ENCODE data around the gene FADS3. TPM values are rescaled to one million over a fixed set of nuclear protein-coding genes. Genes with fewer than 3 reads are reported as not detected.
A peak's percentile ranks its signal among the peaks of the same experiment; 100 is the strongest.

The FADS3 gene
- total RNA-seq, 1 experiment from 2014 or later, result 65.1 TPM

DNA sequence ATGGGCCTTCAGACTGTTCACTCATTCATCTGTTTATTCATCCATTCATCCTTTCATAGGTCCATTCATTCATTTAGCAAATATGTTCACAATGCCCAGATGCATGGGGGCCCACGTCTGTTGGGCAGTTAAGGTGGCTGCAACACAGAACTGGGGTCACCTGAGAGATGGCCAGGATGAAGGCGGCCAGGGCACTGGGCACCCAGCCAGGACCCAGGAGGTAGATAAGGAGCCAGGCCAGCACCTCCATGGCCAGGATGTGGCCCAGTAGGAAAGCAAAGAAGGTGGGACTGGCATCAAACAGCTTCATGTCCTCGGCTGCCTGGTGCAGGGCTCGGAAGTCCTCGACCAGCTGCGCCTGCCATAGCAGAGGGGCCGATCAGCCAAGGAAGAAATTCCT is 12.2 kb downstream of the FADS3 start:
- DNase-seq (ENCODE audit: low read depth), result no peak

DNA sequence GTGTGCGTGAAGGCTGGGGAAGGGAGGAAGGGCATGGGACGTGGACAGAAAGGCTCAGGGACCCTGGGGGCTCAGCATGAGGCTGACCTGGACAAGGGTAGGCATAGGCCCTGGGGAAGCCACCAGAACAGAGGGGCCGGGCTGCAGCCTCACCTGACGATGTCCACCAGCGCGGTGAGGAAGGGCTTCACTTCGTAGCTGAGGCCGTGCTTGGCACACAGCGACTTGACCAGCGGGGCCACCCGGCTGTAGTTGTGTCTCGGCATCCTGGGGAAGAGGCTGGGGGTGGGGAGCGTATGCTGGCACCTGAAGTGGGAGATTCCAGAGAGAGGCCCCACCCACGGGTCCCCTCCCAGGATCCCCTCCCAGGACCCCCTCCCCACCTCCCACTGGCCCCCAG is 15.6 kb downstream of the FADS3 start:
- DNase-seq (ENCODE audit: low read depth), result no peak

DNA sequence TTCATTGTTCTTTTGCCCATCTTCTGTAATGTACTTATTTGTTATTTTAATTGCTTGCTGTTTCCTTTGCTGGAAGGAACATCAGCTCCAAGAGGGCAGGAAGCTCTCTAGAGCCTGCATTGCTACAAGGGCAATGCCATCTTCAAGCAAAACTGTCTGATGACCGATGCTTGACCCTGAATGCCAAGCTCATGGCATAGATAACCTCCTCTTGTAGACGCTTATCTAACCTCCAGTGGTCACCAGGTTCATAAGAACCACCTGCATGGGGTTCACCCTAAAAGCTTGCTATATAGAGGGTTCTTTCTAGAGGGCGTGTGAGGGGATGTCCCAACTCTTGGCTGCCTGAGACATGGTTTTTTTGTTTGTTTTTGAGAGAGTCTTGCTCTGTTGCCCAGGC is 16.5 kb downstream of the FADS3 start:
- no peak for DNase-seq (ENCODE audit: low read depth)

DNA sequence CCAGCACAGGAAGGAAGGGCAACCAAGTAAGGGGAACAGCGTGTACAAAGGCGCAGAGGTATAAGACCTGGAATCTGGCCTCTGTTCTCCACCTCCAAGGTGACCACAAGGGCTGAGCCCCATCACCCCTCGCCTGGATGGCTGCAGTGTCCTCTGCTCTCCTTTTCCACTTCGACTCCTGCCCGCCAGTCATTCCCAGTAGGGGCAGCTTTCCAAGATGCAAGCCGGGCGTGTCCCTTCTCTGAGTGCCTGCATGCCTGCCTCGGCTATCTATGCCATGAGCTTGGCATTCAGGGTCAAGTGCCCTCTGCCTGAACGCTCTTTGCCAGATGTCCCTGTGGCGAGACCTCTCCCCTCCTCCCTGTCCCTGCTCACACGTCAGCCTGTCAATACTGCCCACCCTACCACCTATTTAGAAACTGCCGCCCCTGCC is 17.0 kb downstream of the FADS3 start:
- DNase-seq (ENCODE audit: low read depth), result no peak

DNA sequence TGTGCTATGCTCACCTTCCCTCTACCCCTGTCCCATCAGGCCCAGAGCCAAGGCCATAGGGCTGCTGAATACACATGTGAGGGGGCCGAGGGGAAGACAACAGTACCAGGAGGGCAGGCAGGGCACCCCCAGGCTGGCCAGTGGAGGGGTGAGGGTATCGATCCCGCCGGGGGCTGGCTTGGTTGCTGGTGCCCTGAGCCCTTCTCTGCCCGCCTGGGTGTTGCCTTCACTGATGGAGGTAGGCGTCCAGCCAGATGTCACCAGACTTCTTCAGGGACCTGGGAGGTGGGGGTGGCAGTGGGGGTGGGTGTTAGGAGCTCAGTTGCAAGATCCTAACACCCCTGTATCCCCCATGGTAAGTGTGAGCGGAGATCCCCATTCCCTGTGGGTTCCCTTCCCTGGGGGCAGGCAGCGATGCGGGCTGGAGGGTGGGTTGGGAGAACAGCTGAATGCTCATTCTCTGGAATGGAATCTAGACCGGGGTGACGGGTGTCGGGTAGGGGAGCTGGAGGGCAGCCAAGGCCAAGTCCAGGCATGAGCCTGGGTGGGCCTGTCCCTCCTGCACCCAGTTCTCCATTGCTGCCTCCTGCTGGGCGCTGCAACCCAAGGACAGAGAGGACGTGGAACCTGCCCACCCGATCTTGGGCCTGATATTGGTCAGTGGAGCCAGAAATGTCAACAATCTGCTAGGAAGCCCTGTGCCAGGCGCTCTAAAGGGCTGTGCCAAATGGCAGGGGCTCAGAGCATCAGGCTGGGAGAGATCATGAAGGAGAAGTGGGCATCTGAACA is 17.6 kb downstream of the FADS3 start:
- DNase-seq (ENCODE audit: low read depth), result no peak

DNA sequence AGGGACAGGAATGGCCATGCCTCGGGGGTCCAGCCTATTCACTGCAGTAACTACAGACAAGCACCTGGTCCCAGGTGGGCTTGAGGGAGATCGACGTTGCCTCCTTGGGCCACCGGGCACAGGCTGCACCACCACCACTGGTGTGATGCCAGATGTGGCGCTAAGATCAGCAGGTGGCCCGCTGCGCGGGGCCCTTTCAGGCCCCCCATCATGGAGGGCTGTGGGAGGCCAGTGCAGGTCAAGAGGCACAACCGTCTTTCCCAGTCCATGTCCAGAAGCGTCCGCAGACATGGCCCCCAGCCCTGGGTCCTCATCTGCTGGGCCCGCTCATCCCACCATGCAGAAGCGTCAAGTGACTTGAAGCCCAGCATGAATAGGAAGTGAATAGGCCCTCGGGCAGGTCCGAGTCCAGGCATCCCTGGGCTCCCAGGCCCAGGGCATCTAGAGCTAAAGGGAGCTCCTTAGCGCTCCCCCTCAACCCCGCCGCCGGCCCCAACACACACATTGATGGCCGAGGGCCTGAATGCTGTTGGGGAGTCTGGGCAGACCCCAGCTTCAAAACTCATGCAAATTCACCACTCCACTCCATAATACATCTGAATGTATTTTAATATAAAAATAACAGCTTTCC is 18.3 kb downstream of the FADS3 start:
- no peak for DNase-seq (ENCODE audit: low read depth)

DNA sequence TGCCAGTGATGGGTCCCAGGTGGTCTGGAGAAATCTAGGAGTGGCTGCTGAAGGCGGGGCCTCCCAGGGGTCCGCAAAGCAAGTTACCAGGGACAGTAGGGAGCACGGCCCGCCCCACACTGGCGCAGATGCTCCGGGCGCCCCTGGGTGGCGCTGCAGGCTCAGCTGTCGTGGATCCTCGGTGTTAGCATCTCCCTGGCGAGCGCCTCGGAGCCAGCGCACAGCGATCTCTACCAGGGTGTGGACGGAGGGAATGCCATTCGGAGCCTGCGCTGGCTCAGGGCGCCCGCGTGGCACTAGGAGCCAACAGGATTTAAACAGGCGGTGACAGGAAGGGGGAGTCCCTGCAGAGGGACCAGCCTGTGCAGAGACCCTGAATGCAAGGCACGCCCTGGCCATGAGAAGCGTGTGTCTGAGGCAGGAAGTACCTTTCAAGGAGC is 20.2 kb downstream of the FADS3 start:
- peak; percentile 75 for DNase-seq (ENCODE audit: low read depth)

DNA sequence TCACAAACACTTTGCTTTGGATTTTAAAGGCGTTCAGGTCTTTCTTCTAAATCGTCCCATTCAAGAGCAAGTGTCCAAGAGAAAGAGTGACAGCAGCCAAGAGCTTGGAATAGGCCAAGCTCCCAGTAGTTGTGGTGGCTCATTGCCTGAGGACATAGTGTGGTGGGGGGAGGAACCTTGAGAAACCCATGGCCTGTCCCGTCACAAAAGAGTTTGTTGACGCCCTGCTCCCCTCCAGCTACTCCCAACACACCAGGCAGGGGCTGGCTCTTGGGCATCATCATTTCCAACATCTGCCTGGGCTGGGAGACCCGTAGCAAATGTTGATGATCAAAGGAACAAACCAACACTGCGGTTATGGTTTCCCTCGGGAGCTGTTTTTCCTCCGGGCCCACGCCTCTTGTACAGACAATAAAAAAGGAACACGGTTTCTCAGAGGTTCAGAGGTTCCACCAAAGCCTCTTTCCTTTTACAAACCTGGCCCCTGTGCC is 20.8 kb downstream of the FADS3 start:
- peak; percentile 67 for DNase-seq (ENCODE audit: low read depth)

DNA sequence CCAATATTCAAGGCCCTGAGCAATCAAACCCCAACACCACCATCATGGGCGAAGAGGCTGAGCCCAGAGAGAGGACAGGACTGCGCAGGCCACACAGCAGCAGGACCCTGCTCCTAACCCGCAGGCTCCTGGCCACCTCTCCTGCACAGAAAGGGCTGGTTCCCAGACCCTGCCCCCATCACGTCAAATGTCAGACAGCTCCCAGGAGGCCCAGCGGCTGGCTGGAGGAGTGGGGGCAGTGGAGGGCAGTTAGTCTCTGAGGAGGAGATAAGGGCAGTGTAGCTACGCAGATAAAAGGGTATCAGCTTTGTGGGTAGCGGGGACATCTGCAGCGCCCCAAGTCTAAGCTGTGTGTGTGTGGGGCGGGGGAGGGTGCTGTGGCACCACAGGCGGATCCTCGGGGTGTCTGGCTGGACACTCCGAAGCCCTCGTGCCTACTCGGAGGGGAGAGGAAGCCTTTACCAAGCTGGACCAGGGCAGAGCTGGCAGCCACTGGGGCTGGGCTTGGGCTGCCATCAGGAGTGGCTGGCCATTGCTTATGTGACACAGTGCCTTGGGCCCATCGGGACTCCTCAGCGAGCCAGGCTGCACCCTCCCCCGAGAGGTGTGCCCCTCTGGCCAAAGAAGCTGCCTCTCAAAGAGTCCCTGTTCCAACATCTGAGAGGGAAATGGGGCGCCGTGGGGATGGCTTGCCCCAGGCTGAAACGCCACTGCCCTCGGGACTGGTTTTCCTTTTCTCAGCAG is 21.5 kb downstream of the FADS3 start:
- no peak for DNase-seq (ENCODE audit: low read depth)

DNA sequence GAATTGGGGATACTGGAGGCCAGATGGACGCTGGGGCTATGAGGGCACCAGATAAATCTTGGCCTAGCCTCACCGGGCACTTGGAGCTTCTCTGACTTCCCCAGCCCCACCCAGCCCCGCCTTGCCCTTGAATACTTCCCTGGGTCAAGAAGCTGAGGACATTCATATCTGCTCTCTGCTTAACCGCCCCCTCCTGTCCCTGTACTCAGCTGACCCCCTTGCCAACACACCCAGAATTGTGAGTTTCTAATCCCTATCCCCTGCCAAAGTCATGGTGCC is 22.0 kb downstream of the FADS3 start:
- DNase-seq (ENCODE audit: low read depth), result no peak

DNA sequence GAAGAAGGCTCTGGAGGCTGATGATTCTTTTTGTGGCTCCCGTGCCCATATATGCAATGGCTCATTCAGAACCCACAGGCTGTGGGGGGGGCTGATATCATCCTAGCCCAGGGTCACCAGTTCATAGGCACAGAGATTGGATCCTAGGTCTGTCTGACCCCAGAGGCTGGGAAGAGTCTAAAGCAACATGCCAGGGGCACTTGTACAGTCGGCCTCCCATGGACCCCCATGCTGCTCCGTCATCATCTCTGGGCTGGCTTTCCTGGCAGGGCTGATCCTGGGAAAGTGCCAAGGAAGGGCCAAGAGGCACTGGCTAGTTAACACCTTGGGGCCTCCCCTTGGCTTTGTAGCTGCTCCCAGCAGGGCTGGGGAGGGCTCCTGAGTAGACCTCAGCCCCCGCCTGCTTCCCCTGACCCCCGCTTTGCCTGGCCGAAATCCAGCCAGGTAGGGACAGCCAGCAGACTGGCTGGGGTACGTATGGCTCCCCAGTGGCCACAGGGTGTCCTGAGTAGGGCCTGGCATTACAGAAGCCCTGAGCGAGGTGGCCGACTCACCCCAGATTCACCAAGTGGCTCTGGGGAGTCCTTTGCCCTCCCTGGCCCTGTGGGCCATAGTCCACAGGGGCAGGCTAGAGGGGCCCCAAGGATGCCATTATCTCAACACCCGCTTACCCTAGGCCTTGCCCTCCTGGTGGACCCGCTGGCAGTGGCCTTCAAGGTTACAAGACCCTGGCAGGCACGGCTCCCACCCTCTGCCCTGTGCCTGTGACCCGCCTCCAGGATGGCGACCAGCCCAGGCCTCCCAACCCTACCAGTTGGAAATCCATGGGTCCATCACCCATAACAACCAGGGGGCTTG is 22.5 kb downstream of the FADS3 start:
- DNase-seq (ENCODE audit: low read depth), result no peak

DNA sequence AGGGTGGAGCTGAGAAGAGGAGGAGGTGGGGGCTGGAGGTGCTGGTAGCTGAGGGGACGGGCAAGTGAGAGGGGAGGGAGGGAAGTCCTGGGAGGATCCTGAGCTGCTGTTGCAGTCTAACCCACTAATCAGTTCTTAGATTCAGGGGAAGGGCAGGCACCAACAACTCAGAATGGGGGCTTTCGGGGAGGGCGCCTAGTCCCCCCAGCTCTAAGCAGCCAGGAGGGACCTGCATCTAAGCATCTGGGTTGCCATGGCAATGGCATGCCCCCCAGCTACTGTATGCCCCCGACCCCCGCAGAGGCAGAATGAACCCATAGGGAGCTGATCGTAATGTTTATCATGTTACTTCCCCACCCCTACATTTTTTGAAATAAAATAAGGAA is 24.4 kb downstream of the FADS3 start:
- no peak for DNase-seq (ENCODE audit: low read depth)

DNA sequence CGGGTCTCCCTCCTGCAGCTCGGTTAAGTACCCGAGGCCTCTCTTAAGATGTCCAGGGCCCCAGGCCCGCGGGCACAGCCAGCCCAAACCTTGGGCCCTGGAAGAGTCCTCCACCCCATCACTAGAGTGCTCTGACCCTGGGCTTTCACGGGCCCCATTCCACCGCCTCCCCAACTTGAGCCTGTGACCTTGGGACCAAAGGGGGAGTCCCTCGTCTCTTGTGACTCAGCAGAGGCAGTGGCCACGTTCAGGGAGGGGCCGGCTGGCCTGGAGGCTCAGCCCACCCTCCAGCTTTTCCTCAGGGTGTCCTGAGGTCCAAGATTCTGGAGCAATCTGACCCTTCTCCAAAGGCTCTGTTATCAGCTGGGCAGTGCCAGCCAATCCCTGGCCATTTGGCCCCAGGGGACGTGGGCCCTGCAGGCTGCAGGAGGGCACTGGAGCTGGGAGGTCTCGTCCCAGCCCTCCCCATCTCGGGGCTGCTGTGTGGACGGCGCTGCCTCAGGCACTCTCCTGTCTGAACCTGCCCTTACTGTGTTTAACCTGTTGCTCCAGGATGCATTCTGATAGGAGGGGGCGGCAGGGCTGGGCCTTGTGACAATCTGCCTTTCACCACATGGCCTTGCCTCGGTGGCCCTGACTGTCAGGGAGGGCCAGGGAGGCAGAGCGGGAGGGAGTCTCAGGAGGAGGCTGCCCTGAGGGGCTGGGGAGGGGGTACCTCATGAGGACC is 25.0 kb downstream of the FADS3 start:
- DNase-seq (ENCODE audit: low read depth), result no peak

DNA sequence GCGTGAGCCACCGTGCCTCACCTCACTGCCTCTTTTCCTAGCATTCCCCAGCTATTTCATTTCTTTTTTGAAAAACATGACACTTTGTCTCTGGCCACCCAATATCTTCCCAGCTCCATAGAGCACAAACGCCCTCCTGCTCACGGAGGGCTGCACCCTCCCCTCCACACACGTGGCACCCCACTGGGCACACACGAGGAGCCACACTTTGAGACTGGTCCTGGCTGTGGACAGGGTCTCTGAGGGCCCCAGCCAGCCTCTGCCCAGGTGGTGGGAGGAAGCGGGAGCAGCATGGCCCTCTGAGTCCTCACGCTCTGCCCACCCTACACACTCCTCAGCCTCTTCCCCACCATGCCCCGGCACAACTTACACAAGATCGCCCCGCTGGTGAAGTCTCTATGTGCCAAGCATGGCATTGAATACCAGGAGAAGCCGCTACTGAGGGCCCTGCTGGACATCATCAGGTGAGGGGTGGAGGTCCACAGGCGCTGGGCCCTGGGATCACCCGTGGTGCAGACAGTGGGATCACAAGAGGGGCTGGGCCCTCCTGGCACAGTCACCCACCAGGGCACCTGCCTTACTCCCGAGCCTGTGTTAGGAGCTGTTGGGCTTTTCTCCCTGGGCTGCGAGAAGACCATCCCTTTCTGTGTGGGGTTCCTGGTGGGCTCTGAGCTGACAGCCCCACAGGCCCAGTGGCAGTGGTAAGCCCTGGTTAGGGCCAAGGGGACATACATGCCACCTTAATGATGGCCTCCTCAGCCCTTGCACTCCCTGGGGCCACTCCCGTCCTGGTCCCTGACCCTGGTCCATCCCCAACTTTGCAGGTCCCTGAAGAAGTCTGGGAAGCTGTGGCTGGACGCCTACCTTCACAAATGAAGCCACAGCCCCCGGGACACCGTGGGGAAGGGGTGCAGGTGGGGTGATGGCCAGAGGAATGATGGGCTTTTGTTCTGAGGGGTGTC is 26.2 kb downstream of the FADS3 start:
- DNase-seq (ENCODE audit: low read depth), result no peak

DNA sequence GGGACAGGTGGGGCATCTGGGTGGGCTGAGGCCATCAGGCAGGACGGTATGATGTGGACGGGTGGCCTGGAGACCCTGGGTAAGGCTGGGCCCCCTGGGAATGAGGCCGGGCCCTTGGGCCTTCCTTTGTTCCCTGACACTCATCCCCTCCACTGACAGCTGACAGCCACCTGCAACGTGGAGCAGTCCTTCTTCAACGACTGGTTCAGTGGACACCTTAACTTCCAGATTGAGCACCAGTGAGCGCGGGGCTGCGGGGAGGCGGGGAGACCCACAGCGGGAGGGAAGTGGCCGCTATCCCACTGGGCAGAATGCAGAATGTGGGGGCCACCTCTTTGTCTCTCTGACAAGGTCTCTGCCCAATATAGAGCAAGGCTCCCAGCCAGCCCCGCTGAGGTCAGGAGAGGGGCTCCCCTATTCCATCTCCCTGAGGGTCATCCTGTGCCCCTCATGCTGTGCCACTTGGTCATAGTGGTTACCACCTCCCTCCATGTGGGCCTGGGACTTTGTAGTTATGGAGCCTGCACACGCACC is 27.7 kb downstream of the FADS3 start:
- DNase-seq (ENCODE audit: low read depth), result no peak

DNA sequence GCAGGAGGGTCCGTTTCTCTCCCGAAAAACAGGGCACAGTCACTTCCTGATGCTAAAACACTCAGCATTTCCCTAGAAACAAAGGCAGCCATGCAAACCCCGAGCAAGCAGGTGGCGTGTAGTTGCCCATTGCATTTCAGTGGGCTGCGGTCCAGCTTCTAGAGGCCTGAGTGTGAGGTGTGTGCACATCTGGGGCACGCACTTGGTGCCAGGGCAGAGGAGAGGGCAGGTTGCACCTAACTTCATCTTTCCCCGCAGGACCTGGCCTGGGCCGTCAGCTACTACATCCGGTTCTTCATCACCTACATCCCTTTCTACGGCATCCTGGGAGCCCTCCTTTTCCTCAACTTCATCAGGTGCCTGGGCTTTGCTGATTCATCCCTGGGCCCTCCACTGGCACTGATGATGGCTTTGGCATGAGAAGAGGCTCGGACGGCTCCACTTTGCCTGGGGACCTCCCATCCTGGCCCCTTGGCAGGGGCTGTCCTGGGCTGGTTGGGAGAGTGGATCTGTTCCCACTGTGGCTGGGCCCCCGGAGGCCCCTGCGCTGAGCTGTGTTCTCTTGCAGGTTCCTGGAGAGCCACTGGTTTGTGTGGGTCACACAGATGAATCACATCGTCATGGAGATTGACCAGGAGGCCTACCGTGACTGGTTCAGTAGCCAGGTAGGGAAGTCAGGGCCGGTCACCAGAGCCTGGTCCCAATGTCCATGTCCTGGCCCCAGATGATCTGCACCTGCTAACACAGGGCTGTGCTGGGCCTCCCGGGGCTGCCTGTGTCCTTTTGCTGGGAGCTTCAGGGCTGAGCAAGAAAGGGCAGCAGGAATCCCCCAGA is 28.4 kb downstream of the FADS3 start:
- no peak for DNase-seq (ENCODE audit: low read depth)

DNA sequence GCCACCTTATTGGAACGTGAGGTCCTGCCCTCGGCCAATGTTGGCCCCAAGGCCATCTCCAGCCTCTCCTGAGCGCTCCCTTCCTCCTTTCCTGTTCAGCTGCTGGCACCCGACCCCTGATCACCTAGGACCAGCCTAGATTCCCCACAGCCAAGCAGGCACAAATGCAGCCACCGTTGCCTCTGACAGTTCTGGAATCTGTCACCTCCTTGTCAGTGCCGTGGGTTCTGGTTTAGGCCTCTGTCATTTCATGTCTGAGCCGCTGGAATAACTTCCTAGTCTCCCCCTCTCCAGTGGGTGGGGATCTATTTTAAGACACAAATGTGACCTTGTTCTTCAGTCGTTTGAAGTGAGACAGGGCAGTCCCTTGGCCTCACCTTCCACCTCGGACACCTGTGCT is 29.7 kb downstream of the FADS3 start:
- no peak for DNase-seq (ENCODE audit: low read depth)

DNA sequence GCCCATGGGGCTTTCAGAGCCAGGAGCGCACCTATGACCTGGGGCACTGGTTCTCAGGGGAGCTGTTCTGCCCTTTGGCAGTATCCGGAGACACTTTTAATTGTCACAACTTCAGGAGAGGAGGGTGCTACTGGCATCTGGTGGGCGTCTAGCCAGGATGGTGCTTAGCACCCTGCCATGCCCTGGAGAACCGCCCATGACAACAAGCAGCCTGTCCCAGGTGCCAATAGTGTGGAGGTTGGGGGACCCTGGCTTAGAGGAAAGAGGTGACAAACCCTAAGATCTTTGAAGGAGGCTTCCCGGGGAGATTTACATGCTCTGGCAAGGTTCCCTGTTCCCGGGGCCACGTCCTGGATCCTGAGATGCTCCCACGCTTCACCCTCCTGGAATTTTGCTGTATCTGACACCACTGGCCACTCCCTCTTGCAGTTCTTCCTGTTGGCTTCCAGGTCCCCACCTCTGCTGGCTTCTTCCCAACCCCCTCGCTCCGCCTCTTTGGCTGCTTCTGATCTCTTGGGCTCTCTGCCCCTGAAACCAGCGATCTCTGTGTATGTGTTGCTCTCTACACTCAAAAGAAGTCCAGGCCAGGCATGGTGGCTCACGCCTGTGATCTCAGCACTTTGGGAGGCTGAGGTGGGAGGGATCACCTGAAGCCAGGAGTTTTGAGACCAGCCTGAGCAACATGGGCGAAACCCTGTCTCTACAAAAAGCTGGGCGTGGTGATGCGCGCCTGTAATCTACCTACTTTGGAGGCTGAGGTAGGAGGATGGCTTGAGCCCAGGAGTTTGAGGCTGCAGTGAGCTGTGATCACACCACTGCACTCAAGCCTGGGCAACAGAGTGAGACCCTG is 31.1 kb downstream of the FADS3 start:
- DNase-seq (ENCODE audit: low read depth), result no peak
